Osteocyte (in vitro differentiated cells): ENCODE results near the gene NTF3. TPM values are rescaled to one million over a fixed set of nuclear protein-coding genes. Genes with fewer than 3 reads are reported as not detected.

Experiments used
- DNase-seq: peaks from one replicate; pipeline ENCODE4 v3.0.0; 2021; ENCODE audit warnings: mixed read lengths; ENCODE audit not compliant: unreplicated experiment; ENCODE audit errors: extremely low spot score
- H3K27ac Mint-ChIP-seq: one replicate; pipeline ENCODE4 v1.8.0; 2021; ENCODE audit warnings: mild to moderate bottlenecking, mixed read lengths; ENCODE audit not compliant: unreplicated experiment
- H3K27me3 Mint-ChIP-seq: one replicate; pipeline ENCODE4 v1.8.0; 2021; ENCODE audit warnings: mixed read lengths; ENCODE audit not compliant: unreplicated experiment
- H3K36me3 Mint-ChIP-seq: one replicate; pipeline ENCODE4 v1.8.0; 2021; ENCODE audit warnings: mixed read lengths; ENCODE audit not compliant: unreplicated experiment
- H3K4me1 Mint-ChIP-seq: one replicate; pipeline ENCODE4 v1.8.0; 2021; ENCODE audit warnings: mixed read lengths; ENCODE audit not compliant: unreplicated experiment
- H3K4me3 Mint-ChIP-seq: one replicate; pipeline ENCODE4 v1.8.0; 2021; ENCODE audit warnings: mild to moderate bottlenecking, moderate library complexity, mixed read lengths; ENCODE audit not compliant: unreplicated experiment
- H3K9me3 Mint-ChIP-seq: one replicate; pipeline ENCODE4 v1.8.0; 2021; ENCODE audit warnings: mixed read lengths; ENCODE audit not compliant: unreplicated experiment
- total RNA-seq: library from RNA; stranded (reverse); gene quantifications from 2 replicates; pipeline ENCODE4 v1.2.1, GENCODE V29; 2021
- TF ChIP-seq, protein P1 (sequence below): fragments of 200-600 bp; sonication (generic); IDR thresholded peaks from 2 replicates; pipeline ENCODE4 v1.5.0; 2021; ENCODE audit warnings: antibody characterized with exemption, mild to moderate bottlenecking, moderate library complexity

Gene NTF3
- total RNA-seq, 1 donor from 2014 or later: 1.1 TPM

DNA sequence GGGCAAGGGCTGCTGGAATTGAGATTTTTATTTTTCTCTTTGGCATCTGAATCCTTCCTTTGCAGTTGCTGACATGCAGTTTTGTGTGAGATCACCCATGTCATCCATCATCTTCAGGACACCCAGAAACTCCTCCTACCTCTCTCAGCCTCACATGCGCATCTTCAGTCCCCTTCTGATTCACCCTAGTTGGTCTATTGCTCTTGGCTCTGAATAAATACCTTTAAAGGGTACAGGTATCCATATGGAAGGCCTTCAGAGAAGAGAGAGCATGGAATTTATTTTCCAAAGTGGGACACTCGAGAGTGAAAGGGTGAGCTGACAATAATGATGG lies 41.8 kb downstream of the NTF3 start:
- DNase-seq: no peak
- no peaks in the 10 kb centered on the region for H3K36me3 Mint-ChIP-seq
- H3K27ac Mint-ChIP-seq: no peak overlapping the region
- peaks cover 1% of the 10 kb centered on the region for H3K4me1 Mint-ChIP-seq
- no peak overlapping the region for H3K4me3 Mint-ChIP-seq
- TF ChIP-seq, protein P1, sequence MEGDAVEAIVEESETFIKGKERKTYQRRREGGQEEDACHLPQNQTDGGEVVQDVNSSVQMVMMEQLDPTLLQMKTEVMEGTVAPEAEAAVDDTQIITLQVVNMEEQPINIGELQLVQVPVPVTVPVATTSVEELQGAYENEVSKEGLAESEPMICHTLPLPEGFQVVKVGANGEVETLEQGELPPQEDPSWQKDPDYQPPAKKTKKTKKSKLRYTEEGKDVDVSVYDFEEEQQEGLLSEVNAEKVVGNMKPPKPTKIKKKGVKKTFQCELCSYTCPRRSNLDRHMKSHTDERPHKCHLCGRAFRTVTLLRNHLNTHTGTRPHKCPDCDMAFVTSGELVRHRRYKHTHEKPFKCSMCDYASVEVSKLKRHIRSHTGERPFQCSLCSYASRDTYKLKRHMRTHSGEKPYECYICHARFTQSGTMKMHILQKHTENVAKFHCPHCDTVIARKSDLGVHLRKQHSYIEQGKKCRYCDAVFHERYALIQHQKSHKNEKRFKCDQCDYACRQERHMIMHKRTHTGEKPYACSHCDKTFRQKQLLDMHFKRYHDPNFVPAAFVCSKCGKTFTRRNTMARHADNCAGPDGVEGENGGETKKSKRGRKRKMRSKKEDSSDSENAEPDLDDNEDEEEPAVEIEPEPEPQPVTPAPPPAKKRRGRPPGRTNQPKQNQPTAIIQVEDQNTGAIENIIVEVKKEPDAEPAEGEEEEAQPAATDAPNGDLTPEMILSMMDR: no peak
- peaks cover 5% of the 10 kb centered on the region for H3K27me3 Mint-ChIP-seq
- no peaks in the 10 kb centered on the region for H3K9me3 Mint-ChIP-seq

DNA sequence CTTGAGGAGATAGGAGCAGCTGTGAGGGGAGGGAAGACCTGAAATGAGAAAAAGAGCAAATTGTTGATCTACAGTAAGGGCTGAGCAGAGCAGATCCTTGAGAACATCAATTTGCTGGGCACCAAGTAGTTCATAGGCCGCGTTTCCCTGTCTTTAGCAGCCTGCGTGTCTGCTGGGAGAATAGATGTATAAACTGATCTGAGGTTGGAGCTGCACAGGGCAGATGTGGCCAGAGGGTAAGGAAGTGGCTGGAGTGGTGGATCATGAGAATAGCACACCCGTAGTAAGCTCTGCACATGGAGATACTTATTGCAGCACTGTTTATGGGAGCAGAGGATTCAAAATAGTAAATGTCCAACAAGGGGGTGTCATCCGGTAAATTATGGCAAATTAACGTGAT lies 44.4 kb downstream of the NTF3 start:
- no peak for DNase-seq
- Mint-ChIP-seq H3K36me3 (no peaks in the 10 kb centered on the region), H3K4me1 (peaks cover 2% of the 10 kb centered on the region), H3K9me3 (no peaks in the 10 kb centered on the region), H3K27ac (no peak overlapping the region), H3K4me3 (no peak overlapping the region), H3K27me3 (no peaks in the 10 kb centered on the region)
- TF ChIP-seq, protein P1: no peak

DNA sequence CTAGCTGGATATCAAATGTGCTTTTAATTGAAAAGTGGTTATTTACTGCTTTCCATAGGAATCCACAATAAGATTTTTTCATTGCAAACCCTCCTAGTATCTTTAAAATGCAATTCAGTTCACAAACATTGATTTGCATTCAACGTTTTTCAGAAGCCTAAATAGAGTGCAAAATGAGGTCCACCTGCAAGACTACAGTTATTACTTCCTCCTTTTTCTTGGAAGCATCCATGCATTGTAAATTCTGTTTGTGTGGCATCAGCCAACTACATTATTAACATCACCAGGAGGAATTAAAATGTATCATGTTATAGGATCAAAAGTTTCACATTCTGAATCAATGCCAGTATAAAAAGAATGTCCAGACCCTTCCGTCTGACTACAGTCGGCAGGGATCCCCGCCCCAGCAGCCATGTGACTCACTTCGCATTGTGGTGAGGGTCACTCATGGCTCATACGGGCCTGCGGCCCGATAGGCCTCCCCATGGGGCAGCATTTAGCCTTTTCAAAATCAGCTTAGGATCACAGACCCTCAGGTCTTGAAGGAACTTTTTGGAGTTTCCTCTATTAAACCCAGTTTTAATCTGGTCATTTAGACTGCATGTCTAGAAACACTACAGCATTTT lies 46.3 kb downstream of the NTF3 start:
- Mint-ChIP-seq H3K4me1 (peaks cover 2% of the 10 kb centered on the region), H3K36me3 (no peaks in the 10 kb centered on the region), H3K9me3 (no peaks in the 10 kb centered on the region), H3K27ac (no peak overlapping the region), H3K4me3 (no peak overlapping the region), H3K27me3 (no peaks in the 10 kb centered on the region)
- DNase-seq: no peak
- TF ChIP-seq, protein P1: no peak

- H3K4me1 Mint-ChIP-seq: peaks cover 2% of the 10 kb centered on the region
- no peak overlapping the region for H3K4me3 Mint-ChIP-seq
- DNase-seq: no peak
- no peaks in the 10 kb centered on the region for H3K27me3 Mint-ChIP-seq
- H3K36me3 Mint-ChIP-seq: no peaks in the 10 kb centered on the region
- TF ChIP-seq, protein P1: no peak
- H3K27ac Mint-ChIP-seq: no peak overlapping the region
- no peaks in the 10 kb centered on the region for H3K9me3 Mint-ChIP-seq
Observed at GRCh38 chr12:5479761-5480160, 47.9 kb downstream of the NTF3 start.

DNA sequence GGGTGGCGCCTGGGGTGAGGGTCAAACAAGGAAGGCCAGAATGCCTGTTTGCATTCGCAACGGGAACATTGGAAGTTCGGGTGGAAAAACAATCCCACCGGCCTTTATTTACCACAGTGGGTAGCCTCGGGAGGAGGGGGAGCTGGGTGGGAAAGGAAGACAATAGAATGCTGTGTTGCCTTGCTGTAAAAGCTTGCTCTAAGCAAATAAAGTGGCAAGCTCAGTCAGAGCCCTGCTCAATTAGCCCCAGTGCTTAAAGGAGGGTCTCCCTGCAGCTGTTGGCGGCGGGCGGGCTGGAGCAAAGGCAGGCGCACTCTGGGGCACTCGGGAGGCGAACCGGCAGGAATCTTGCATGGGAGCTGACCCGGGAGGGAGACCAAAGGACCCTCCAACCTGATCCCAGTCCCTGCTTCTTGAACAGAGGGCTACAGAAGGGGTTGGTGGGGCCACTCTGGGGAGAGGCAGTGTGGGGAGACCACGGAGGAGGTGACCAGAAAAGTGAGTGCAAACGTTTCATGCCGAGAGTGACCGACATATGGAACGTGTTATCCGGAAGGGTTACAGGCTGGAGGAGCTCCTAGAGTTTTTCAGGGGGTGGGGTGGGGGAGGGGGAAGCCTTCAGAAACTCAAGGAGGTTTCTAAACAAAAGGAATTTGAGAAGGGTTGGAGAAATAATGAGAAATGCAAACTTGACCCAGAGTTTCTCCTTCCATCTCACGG lies 48.5 kb downstream of the NTF3 start:
- H3K27ac Mint-ChIP-seq: no peak overlapping the region
- no peak for DNase-seq
- peaks cover 2% of the 10 kb centered on the region for H3K4me1 Mint-ChIP-seq
- H3K36me3 Mint-ChIP-seq: no peaks in the 10 kb centered on the region
- no peak overlapping the region for H3K4me3 Mint-ChIP-seq
- H3K27me3 Mint-ChIP-seq: no peaks in the 10 kb centered on the region
- TF ChIP-seq, protein P1: no peak
- no peaks in the 10 kb centered on the region for H3K9me3 Mint-ChIP-seq
